Measurements from ENCODE around the gene SRGAP3. TPM values are rescaled to one million over a fixed set of nuclear protein-coding genes. Genes with fewer than 3 reads are reported as not detected.

The SRGAP3 gene
- total and polyA plus RNA-seq, 5 donors = 1.4 to 7.9 (median 2.7) TPM

- 86% methylated on average over 13 of the region's 13 CpGs for WGBS
- no peak overlapping the region for H3K27ac ChIP-seq (ENCODE audit: low read length)
- ATAC-seq (no peak), DNase-seq (no peak)
- intact Hi-C loops (cut with DNase I) = no loop called here
- H3K4me3 ChIP-seq (ENCODE audit: low read length) = no peak overlapping the region
- no peaks in the 10 kb centered on the region for H3K9me3 ChIP-seq (ENCODE audit: control insufficient read depth, low read length)
- H3K27me3 ChIP-seq (ENCODE audit: control insufficient read depth, insufficient read depth) = no peaks in the 10 kb centered on the region
- H3K4me1 ChIP-seq (ENCODE audit: control insufficient read depth, insufficient read depth, low read length) = no peaks in the 10 kb centered on the region
Measured at GRCh38 chr3:9158865-9159630, 90.4 kb downstream of the SRGAP3 start.

GRCh38 chr3:9157651-9158362 is 91.6 kb downstream of the SRGAP3 start:
- 84% methylated on average over 5 of the region's 5 CpGs for whole genome bisulfite sequencing
- Histone ChIP-seq H3K9me3 (ENCODE audit: control insufficient read depth, low read length) (no peaks in the 10 kb centered on the region), H3K27ac (ENCODE audit: low read length) (no peak overlapping the region), H3K27me3 (ENCODE audit: control insufficient read depth, insufficient read depth) (no peaks in the 10 kb centered on the region), H3K4me3 (ENCODE audit: low read length) (no peak overlapping the region), H3K4me1 (ENCODE audit: control insufficient read depth, insufficient read depth, low read length) (no peaks in the 10 kb centered on the region)
- DNase-seq = no peak
- ATAC-seq = no peak
- intact Hi-C loops (cut with DNase I) = no loop called here

- no peaks in the 10 kb centered on the region for H3K27me3 ChIP-seq (ENCODE audit: control insufficient read depth, insufficient read depth)
- H3K9me3 ChIP-seq (ENCODE audit: control insufficient read depth, low read length) = no peaks in the 10 kb centered on the region
- no peak for ATAC-seq
- H3K4me3 ChIP-seq (ENCODE audit: low read length) = no peak overlapping the region
- DNase-seq = no peak
- intact Hi-C loops (cut with DNase I) = no loop called here
- 63% methylated on average over 1 of the region's 1 CpG for WGBS
- H3K27ac ChIP-seq (ENCODE audit: low read length) = no peak overlapping the region
- H3K4me1 ChIP-seq (ENCODE audit: control insufficient read depth, insufficient read depth, low read length) = no peaks in the 10 kb centered on the region
Measured at GRCh38 chr3:9156604-9157003, 92.8 kb downstream of the SRGAP3 start.

- Histone ChIP-seq H3K4me3 (ENCODE audit: low read length) (no peak overlapping the region), H3K27me3 (ENCODE audit: control insufficient read depth, insufficient read depth) (no peaks in the 10 kb centered on the region), H3K4me1 (ENCODE audit: control insufficient read depth, insufficient read depth, low read length) (no peaks in the 10 kb centered on the region), H3K27ac (ENCODE audit: low read length) (no peak overlapping the region), H3K9me3 (ENCODE audit: control insufficient read depth, low read length) (peaks cover 3% of the 10 kb centered on the region)
- no peak for DNase-seq
- WGBS = 58% methylated on average over 4 of the region's 4 CpGs
- no peak for ATAC-seq
- intact Hi-C loops (cut with DNase I) = no loop called here
Measured at GRCh38 chr3:9155028-9155427, 94.4 kb downstream of the SRGAP3 start.

- WGBS = 41% methylated on average over 14 of the region's 14 CpGs
- Histone ChIP-seq H3K27me3 (ENCODE audit: control insufficient read depth, insufficient read depth) (no peaks in the 10 kb centered on the region), H3K4me3 (ENCODE audit: low read length) (no peak overlapping the region), H3K27ac (ENCODE audit: low read length) (no peak overlapping the region), H3K4me1 (ENCODE audit: control insufficient read depth, insufficient read depth, low read length) (no peaks in the 10 kb centered on the region), H3K9me3 (ENCODE audit: control insufficient read depth, low read length) (peaks cover 3% of the 10 kb centered on the region)
- ATAC-seq = peak; percentile 69 to 73
- intact Hi-C loops (cut with DNase I) = no loop called here
- DNase-seq = peak in 2 of 3 donors; percentile 62 to 66
Measured at GRCh38 chr3:9153904-9154619, 95.4 kb downstream of the SRGAP3 start.

- intact Hi-C loops (cut with DNase I) = no loop called here
- H3K27ac ChIP-seq (ENCODE audit: low read length) = no peak overlapping the region
- H3K27me3 ChIP-seq (ENCODE audit: control insufficient read depth, insufficient read depth) = no peaks in the 10 kb centered on the region
- no peak overlapping the region for H3K4me3 ChIP-seq (ENCODE audit: low read length)
- DNase-seq = no peak
- 76% methylated on average over 8 of the region's 8 CpGs for WGBS
- H3K9me3 ChIP-seq (ENCODE audit: control insufficient read depth, low read length) = peaks cover 3% of the 10 kb centered on the region
- ATAC-seq = no peak
- no peaks in the 10 kb centered on the region for H3K4me1 ChIP-seq (ENCODE audit: control insufficient read depth, insufficient read depth, low read length)
Measured at GRCh38 chr3:9151240-9151639, 98.2 kb downstream of the SRGAP3 start.

- 95% methylated on average over 5 of the region's 5 CpGs for WGBS
- no peak for DNase-seq
- Histone ChIP-seq H3K27me3 (ENCODE audit: control insufficient read depth, insufficient read depth) (no peaks in the 10 kb centered on the region), H3K9me3 (ENCODE audit: control insufficient read depth, low read length) (peaks cover 3% of the 10 kb centered on the region), H3K4me1 (ENCODE audit: control insufficient read depth, insufficient read depth, low read length) (no peaks in the 10 kb centered on the region), H3K27ac (ENCODE audit: low read length) (no peak overlapping the region), H3K4me3 (ENCODE audit: low read length) (no peak overlapping the region)
- ATAC-seq = no peak
- intact Hi-C loops (cut with DNase I) = no loop called here
Measured at GRCh38 chr3:9149566-9149965, 99.9 kb downstream of the SRGAP3 start.

GRCh38 chr3:9147896-9148266 is 101.6 kb downstream of the SRGAP3 start:
- DNase-seq (no peak), ATAC-seq (no peak)
- intact Hi-C loops (cut with DNase I) = no loop called here
- H3K9me3 ChIP-seq (ENCODE audit: control insufficient read depth, low read length) = peaks cover 3% of the 10 kb centered on the region
- WGBS = 68% methylated on average over 7 of the region's 7 CpGs
- peaks cover 4% of the 10 kb centered on the region for H3K4me1 ChIP-seq (ENCODE audit: control insufficient read depth, insufficient read depth, low read length)
- H3K27me3 ChIP-seq (ENCODE audit: control insufficient read depth, insufficient read depth) = no peaks in the 10 kb centered on the region
- no peak overlapping the region for H3K27ac ChIP-seq (ENCODE audit: low read length)
- no peak overlapping the region for H3K4me3 ChIP-seq (ENCODE audit: low read length)

GRCh38 chr3:9147215-9147895 is 102.1 kb downstream of the SRGAP3 start:
- Histone ChIP-seq H3K4me1 (ENCODE audit: control insufficient read depth, insufficient read depth, low read length) (peaks cover 5% of the 10 kb centered on the region), H3K4me3 (ENCODE audit: low read length) (no peak overlapping the region), H3K9me3 (ENCODE audit: control insufficient read depth, low read length) (peaks cover 3% of the 10 kb centered on the region), H3K27me3 (ENCODE audit: control insufficient read depth, insufficient read depth) (no peaks in the 10 kb centered on the region), H3K27ac (ENCODE audit: low read length) (no peak overlapping the region)
- ATAC-seq (no peak), DNase-seq (no peak)
- WGBS = 71% methylated on average over 8 of the region's 8 CpGs
- intact Hi-C loops (cut with DNase I) = no loop called here

GRCh38 chr3:9146367-9147071 is 102.9 kb downstream of the SRGAP3 start:
- no peaks in the 10 kb centered on the region for H3K27me3 ChIP-seq (ENCODE audit: control insufficient read depth, insufficient read depth)
- H3K4me3 ChIP-seq (ENCODE audit: low read length) = no peak overlapping the region
- peaks cover 3% of the 10 kb centered on the region for H3K9me3 ChIP-seq (ENCODE audit: control insufficient read depth, low read length)
- no peak overlapping the region for H3K27ac ChIP-seq (ENCODE audit: low read length)
- DNase-seq (no peak), ATAC-seq (no peak)
- intact Hi-C loops (cut with DNase I) = no loop called here
- peaks cover 5% of the 10 kb centered on the region for H3K4me1 ChIP-seq (ENCODE audit: control insufficient read depth, insufficient read depth, low read length)
- WGBS = 88% methylated on average over 11 of the region's 11 CpGs

All from right cardiac atrium (tissue), 5 donors.